ENCODE measurements around the gene ZNF43.
"Not testable (repeated sequence)": the region's sequence is repeated elsewhere in the genome, so short reads cannot be mapped to it uniquely, and the experiment has no call there.

DNA sequence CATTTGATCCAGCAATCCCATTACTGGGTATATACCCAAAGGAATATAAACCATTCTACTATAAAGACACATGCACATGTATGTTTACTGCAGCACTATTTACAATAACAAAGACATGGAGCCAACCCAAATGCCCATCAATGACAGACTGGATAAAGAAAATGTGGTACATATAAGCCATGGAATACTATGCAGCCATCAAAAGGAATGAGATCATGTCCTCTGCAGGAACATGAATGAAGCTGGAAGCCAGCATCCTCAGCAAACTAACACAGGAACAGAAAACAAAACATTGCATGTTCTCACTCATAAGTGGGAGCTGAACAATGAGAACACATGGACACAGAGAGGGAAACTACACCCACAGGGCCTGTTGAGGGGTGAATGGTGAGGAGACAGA, 80.4 kb downstream of the ZNF43 start:
- TF ChIP-seq, protein P1, sequence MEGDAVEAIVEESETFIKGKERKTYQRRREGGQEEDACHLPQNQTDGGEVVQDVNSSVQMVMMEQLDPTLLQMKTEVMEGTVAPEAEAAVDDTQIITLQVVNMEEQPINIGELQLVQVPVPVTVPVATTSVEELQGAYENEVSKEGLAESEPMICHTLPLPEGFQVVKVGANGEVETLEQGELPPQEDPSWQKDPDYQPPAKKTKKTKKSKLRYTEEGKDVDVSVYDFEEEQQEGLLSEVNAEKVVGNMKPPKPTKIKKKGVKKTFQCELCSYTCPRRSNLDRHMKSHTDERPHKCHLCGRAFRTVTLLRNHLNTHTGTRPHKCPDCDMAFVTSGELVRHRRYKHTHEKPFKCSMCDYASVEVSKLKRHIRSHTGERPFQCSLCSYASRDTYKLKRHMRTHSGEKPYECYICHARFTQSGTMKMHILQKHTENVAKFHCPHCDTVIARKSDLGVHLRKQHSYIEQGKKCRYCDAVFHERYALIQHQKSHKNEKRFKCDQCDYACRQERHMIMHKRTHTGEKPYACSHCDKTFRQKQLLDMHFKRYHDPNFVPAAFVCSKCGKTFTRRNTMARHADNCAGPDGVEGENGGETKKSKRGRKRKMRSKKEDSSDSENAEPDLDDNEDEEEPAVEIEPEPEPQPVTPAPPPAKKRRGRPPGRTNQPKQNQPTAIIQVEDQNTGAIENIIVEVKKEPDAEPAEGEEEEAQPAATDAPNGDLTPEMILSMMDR (IDR thresholded peaks at IDR 0.05), result not testable (repeated sequence)
- not testable (repeated sequence) for TF ChIP-seq POLR2AphosphoS5 (IDR thresholded peaks at IDR 0.05)

Measured in prostate gland (tissue), 2 donors.